HG03097 (cell line): Measurements from ENCODE around the gene ST3GAL3.

Experiments
- ATAC-seq: cut with Tn5 transposase; IDR thresholded peaks from one replicate; pipeline ENCODE4 v1.9.1; 2021; ENCODE audit not compliant: unreplicated experiment, low FRiP score

The ST3GAL3 gene

GRCh38 chr1:43974443-43975248, 267.3 kb downstream of the ST3GAL3 start, which contains the start of gene ATP6V0B:
Gene ATP6V0B, plus strand, starts transcription at chr1:43974960. Its CDS starts 81 bp downstream, at chr1:43975041.
- peak; percentile 49 for ATAC-seq

- ATAC-seq, result no peak
Measured at GRCh38 chr1:43975249-43975961, 268.1 kb downstream of the ST3GAL3 start.

GRCh38 chr1:43976045-43976444, 268.7 kb downstream of the ST3GAL3 start:
- no peak for ATAC-seq

DNA sequence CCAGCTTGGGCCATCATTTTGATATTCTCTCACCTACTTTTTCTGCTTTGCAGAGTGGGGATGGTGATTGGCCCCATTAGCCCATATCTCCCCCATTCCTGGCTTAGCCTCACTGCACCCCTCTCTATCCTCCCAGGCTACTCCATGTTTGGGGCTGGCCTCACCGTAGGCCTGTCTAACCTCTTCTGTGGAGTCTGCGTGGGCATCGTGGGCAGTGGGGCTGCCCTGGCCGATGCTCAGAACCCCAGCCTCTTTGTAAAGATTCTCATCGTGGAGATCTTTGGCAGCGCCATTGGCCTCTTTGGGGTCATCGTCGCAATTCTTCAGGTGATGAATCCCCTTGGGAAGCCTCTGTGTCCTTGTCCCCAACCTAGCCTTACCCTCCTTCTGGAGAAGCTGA, 269.6 kb downstream of the ST3GAL3 start:
- ATAC-seq, result no peak

GRCh38 chr1:43977376-43978263, 270.3 kb downstream of the ST3GAL3 start:
- no peak for ATAC-seq

DNA sequence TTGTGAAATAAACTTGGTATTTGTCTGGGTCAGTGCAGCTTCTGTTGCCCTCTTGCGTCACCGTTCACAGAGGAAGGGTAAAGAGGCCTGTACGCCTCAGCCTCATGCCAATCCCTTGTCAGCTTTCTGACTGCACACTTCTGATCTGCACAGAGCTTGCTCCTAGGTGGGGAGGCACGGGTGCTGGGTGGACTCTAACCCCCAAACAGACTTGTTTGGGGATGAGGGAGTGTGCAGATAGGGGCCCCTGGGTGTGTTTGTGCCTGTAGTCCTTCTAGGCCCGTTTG, 270.9 kb downstream of the ST3GAL3 start:
- no peak for ATAC-seq

DNA sequence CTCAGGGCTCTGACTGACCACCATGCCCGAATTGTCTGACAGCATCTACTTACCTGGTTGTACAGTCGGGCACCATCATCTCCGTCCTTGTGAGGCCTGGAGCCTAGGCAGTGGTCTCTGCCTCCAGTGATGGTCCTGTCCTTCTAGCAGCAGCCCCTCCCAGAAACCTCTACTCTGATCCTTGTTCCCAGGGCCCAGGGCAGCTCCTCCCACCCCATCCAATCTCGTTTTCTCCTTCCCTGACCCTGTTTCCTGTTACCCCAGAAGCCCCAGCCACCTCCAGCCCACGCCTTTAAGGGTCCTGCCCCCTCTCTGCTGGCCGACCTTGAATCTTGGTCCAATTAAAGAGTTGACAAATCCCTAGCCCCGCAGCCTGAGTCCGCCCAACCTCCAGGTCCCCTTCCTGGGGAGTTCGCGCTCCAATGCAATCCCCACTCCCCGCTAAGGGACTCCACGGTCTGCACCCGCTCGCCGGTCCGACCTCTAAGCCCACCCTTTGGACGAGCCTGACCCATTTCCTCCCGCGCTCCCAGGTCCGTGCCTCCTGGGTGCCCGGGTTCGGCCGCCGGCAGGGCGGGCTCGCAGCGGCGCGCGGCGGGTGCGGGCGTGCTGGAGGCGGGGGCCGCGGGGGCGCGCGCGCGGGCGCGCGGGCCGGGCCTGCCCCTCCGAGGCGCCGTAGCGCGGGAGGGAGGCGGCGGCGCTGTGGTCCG, 271.4 kb downstream of the ST3GAL3 start, which contains the start of gene B4GALT2:
B4GALT2 (plus strand) TSS at position 660 of the 710 bp plus-strand sequence. CDS start 1,951 bp downstream, outside the sequence.
- ATAC-seq, result no peak

DNA sequence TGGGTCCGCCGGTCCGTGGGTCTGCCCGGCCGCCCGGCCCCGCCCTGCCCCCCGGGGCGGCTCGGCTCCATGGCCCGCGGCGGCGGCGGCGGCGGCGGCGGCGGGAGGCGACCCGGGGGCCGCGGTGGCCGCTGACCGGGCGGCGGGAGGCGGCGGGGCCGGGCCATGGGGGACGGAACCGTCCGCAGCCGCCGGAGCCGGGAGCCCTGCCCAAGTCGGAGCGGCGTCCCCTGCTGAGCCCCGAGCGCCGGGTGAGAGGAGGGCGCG, 271.9 kb downstream of the ST3GAL3 start:
- ATAC-seq, result no peak

- no peak for ATAC-seq
Measured at GRCh38 chr1:43979528-43980254, 272.4 kb downstream of the ST3GAL3 start.

DNA sequence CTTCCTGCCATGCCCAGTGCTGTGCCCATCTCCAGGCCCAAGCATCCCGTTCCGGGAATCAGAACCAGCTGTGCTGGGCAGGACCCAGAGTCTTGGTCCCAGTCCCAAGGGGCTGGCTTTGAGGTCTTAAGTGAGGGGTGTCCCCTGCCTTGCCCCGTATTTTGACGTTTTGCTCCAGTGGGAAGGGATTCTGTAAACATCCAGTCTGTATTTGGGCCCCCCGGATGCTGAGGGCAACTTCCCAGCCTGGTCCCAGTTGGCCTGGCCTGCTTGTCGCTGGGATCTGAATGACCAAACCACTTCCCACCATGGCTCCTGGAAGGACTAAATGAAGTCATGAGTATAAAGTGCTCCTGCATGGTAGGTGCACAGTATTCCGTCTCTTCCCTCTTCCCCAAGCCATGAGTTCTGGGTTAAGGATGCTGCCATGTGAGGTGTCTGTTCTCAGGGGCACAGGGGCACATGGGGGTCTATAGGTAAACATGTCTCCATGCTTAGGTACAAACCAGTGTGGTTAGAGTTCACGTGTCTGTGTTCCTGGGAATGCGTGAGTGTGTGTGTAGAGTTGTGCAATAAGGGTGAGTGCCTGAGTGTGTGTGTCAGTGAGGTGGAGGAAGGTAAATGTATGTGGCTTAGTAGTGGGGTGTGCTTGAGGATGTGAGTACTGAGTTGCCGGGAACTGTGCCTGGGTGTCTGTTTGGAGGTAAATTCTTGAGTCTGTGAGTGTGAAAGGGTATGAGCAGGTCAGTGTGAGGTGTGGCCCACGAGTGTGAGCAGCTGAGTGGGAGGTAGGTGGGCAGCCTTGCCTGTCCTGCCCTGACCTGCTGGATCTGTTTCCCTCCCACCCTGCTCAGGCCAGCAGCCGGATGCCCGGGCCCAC, 273.2 kb downstream of the ST3GAL3 start:
- no peak for ATAC-seq
